Dedifferentiated amniotic fluid mesenchymal stem cell (primary cell): ENCODE measurements around the gene KRTAP5-1.
"Not testable (repeated sequence)": the region's sequence is repeated elsewhere in the genome, so short reads cannot be mapped to it uniquely, and the experiment has no call there.

Experiments
- DNase-seq: peaks from one replicate; pipeline ENCODE4 v3.0.0-alpha.2; 2016; ENCODE audit errors: extremely low spot score

Gene KRTAP5-1, protein sequence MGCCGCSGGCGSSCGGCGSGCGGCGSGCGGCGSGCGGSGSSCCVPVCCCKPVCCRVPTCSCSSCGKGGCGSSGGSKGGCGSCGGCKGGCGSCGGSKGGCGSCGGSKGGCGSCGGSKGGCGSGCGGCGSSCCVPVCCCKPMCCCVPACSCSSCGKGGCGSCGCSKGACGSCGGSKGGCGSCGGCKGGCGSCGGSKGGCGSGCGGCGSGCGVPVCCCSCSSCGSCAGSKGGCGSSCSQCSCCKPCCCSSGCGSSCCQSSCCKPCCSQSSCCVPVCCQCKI

DNA sequence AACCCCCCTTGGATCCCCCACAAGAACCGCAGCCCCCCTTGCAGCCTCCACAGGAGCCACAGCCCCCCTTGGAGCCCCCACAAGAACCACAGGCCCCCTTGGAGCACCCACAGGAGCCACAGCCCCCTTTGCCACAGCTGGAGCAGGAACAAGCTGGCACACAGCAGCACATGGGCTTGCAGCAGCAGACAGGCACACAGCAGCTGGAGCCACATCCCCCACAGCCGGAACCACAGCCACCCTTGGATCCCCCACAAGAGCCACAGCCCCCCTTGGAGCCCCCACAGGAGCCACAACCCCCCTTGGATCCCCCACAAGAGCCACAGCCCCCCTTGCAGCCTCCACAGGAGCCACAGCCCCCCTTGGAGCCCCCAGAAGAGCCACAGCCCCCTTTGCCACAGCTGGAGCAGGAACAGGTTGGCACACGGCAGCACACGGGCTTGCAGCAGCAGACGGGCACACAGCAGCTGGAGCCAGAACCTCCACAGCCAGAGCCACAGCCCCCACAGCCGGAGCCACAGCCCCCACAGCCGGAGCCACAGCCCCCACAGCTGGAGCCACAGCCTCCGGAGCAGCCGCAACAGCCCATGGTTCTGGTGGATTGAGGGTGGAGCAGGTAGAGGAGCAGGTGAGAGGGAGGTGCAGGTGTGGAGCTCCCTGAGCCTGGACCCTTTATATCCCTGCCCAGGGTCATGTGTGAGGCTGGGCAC, at the start of gene KRTAP5-1:
Gene KRTAP5-1 (minus strand): TSS at position 623 of the 710 bp plus-strand sequence. CDS start 34 bp downstream, at position 589.
- not testable (repeated sequence) for DNase-seq

DNA sequence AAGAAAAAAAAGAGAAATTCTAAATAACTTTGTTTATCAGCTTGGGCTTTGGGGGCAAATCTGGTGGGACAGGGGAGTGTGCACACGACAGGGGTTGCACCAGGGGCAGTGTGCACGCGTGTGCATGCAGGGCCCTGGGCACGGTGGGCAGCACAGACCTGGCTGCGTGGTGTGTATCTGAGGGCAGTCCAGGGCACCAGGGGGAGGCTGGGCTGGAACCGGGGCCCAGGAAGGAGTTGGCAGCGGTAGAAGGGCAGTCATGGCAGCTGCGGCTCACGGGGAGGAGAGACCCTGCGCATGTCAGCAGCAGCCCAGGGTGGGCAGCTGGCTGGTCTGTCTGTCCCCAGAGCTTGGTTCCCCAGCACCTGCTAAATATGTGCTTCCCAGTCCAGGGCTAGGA, 48.8 kb upstream of the KRTAP5-1 start:
- DNase-seq, result no peak

DNA sequence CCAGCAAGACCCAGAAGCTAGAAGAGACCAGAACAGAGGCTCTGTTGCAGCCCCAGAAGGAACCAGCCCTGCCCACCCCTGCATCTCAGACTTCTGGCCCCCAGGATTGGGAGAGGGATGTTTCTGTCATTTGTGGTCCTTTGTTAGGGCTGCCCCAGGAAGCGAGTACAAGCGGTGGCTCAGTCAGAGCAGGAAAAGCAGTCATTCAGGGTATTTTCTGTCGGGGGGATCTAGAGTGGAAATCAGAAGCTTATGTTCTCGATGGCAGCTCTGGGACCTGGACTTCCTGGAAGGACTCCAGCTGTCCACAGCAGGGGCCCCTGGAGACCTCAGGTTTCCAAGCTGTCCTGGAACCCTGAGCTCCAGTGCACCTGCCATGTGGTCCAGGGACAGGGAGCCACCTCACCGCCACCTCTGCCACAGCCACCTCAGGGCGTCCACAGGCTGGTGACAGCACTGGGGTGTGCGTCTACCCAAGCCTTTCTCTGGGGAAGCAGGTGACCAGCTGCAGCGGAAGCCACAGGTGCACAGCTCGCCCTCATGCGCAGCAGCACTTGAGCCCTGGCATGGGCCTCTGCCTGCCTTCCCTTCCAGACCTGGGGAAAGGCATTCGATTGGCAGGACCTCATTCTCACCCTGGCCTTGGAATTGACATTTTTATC, 47.1 kb upstream of the KRTAP5-1 start:
- no peak for DNase-seq

DNA sequence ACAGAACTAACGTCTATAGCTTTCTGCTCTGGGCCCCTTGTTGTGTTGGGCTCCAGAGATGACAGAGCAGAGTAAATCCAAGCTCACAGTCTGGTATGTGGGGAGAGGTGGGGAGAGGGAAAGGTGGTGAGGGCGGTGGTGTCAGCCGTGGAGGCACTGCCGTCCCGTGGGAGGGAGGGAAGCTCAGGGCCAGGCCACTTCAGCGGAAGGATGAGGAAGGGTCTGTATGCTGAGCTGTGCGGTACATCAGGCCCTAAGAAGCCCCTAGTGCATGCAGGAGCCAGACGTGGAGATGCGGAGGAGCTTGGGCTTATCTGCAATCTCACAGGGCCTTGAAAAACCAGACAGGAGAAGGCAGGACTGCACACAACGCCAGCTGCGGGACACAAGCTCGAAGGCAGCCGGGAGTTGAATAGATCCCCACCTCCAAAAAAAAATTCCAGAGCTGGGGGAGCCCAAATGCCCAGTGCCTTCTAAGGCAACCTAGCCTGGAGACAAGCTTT, 46.0 kb upstream of the KRTAP5-1 start:
- DNase-seq, result no peak

DNA sequence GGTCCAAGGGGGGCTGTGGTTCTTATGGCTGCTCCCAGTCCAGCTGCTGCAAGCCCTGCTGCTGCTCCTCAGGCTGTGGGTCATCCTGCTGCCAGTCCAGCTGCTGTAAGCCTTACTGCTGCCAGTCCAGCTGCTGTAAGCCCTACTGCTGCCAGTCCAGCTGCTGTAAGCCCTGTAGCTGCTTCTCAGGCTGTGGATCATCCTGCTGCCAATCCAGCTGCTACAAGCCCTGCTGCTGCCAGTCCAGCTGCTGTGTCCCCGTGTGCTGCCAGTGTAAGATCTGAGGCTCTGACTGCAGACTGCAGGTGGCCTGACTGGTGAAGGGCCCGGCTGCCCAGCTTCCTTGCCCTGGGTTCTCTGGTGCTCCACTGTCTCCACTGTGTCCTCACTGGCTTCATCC, 45.2 kb upstream of the KRTAP5-1 start:
- DNase-seq, result no peak

DNA sequence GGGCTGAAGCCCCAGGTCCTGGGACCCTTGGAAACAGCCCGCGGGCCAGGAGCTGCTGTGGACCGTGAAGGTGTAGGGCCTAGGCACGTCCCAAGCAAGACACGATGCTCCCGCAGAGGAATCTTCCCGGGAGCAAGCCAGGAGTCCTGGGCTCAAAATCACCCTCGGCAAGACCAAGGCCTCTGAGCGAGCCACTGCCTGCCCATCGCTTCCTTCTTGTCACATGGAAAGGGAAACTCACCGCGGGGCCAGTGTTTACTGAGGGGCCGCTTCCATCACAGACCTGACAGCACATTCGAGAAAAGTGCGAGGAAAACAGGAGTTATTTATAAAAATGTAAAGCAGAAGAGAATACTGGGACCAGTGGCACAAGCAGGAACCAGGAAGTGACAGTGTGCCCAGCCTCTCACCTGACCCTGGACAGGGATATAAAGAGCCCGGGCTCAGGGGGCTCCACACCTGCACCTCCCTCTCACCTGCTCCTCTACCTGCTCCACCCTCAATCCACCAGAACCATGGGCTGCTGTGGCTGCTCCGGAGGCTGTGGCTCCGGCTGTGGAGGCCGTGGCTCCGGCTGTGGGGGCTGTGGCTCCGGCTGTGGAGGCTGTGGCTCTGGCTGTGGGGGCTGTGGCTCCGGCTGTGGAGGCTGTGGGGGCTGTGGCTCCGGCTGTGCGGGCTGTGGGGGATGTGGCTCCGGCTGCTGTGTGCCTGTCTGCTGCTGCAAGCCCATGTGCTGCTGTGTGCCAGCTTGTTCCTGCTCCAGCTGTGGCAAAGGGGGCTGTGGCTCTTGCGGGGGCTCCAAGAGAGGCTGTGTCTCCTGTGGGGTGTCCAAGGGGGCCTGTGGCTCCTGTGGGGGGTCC, 44.5 kb upstream of the KRTAP5-1 start, which contains the start of gene KRTAP5-5:
Gene KRTAP5-5 (plus strand): TSS at position 450 of the 860 bp plus-strand sequence. CDS start 66 bp downstream, at position 516.
- DNase-seq, result no peak

DNA sequence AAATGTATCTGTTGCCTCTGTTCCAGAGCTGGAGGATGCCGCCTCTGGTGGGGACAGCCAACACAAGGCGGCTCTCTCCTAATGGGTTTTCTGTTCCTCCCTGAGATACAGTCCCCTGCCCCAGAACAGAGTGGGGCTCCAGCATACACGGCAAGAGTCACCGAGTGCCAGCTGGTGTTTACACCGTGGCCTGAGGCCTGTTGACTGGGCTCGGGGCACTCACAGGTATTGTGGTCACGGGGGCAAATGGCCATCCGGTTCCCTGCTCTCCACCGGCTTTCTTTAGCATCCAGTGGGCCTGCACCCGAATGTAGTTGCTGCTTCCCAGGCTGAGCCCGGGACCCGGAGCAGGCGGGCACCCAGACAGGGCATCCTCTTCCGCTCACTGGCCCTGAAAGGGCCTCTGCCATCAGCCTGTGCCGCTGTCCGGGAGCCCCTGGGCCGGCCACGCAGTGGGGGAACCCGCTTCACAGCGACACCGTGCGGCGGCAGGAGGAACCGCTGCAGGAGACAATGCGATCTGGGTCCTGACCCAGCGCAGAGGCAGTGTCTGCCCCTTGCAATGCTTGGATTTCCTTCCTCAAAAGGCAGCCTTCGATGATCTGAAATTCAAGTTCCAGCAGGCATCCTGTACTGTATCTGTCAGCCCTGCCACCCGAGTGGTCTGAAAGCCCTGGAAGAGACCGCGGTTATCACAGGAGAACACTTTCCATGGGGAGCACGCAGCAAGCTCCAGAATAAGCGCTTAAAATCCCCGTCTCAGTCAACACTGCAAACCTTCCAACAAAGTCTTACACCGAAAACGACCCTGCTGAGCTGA, 43.6 kb upstream of the KRTAP5-1 start:
- DNase-seq, result no peak

DNA sequence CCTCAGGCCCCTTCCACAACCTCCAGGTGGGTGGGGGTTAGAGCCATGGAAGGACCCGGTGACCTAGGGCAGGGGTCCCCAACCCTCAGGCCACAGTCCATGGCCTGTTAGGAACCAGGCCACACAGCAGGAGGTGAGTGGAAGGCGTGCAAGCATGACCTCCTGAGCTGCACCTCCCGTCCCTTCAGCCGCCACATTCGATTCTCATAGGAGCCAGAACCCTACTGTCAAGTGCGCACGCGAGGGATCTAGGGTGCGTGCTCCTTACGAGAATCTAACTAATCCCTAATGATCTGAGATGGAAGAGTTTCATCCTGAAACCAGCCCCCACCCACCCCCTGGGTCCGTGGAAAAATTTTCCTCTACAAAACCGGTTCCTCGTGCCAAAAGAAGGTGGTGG, 40.5 kb upstream of the KRTAP5-1 start:
- no peak for DNase-seq

DNA sequence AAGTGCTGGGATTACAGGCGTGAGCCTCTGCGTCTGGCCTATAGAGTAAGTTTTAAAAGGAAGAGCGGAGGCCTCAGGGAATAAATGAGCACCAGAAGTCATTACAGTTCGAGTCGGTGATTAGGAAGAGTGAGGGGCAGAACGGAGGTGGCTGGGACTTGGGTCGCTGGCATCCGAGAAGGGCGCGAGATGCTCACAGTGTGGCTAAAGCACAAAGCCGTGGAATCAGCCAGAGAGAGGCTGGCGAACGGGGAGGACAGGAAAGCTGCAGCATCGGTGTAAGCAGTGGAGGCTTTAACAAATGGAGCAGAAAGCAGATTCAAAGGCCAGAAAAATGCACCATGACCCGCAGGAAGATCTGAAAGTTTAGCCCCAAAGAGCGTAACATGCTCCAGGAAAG, 39.5 kb upstream of the KRTAP5-1 start:
- DNase-seq, result no peak

DNA sequence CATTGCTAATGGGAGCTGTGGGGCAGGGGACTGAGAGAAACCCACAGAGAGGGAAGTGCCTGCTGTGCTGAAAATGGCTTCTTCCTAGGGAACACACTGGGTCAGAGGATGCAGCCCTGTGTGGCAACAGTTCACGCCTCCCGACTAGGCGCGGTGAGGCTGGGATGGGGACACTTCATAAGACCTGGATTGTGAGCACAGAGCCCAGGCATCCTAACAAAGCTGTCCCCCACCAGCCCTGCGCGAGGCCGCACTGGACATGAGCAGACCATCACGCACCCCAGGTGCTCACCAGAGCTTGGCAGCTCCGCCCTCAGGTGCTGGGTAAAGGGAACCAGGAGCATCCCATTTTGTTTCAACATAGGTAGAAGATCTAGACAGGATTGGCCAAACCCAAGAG, 38.6 kb upstream of the KRTAP5-1 start:
- DNase-seq, result no peak

DNA sequence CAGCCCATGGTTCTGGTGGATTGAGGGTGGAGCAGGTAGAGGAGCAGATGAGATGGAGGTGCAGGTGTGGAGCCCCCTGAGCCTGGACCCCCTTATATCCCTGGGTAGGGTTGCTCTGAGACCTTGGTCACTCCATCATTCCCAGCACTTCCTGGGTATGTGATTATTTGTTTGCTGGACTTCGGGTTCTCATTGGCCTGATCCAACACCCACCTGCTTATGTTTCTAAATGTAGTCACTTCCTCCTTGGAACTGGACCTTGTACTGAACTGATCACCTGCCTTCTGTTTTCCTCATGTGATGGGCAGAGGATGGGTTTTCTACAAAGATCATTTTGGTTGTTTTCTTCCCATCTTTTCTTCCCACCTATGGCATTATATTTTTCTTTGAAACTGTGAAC, 37.0 kb upstream of the KRTAP5-1 start, which contains the start of gene KRTAP5-4:
Gene KRTAP5-4 (minus strand): TSS at position 53 of the 400 bp plus-strand sequence. CDS start 45 bp downstream, at position 8.
- no peak for DNase-seq

DNA sequence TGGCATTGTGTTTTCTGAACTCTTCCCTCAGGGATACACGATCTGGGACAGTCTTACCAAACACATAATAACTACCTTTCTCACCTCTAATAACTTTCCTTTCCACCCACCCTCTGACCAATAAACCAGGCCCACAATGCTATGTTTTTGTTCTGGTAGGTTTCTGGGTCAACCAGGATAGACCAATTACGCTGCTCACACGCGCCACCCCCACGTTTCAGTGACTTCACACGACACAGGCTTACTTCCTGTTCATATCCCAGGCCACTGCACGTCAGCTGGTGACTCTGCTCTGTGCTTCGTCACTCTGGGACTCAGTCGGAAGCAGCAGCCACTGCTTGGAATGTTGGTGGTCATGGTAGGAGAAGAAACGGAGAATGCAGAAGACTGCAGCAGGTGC, 34.4 kb upstream of the KRTAP5-1 start:
- no peak for DNase-seq

DNA sequence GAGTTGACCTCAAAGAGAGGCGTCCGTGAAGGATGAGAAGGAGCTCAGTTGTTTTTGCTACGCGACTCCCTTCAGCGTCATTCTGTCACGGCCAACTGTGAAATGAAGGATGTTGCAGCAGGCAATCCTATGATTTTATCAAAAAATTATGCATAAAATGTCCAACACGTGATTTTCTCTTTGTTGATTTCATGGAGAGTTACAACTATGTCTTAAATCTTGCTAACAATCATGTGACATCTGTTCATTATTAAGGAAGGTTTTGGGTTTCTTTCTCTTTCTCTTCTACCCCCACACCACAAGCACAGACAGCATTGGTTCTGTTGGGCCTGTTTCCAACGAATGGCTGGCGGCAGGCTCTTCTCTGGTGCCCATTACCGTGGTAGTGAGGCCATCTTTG, 33.1 kb upstream of the KRTAP5-1 start:
- DNase-seq, result peak; percentile 20

DNA sequence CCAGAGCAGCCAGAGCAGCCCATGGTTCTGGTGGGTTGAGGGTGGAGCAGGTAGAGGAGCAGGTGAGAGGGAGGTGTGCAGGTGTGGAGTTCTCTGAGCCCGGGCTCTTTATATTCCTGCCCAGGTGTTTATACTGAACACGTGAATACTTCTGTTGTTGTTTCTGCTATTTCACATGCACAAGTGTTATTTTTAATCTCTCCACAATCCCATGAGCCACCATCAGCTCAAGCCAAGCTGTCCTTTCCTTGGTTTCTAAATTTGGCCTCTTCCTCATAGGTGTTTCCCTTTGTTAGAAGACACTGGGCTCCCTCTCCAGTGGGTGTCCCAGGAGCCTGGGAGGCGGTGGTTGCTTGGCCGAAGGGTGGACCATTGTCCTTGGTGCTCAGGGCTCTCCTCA, 23.3 kb upstream of the KRTAP5-1 start, which contains the start of gene KRTAP5-3:
Gene KRTAP5-3 (minus strand): TSS at position 101 of the 400 bp plus-strand sequence. CDS start 78 bp downstream, at position 23.
- DNase-seq, result no peak

DNA sequence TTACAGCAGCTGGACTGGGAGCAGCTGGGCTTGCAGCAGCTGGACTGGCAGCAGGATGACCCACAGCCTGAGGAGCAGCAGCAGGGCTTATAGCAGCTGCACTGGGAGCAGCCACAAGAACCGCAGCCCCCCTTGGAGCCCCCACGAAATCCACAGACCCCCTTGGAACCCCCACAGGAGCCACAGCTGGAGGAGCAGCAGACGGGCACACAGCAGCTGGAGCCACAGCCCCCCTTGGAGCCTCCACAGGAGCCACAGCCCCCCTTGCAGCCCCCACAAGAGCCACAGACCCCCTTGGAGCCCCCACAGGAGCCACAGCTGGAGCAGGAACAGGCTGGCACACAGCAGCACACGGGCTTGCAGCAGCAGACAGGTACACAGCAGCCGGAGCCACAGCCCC, 22.8 kb upstream of the KRTAP5-1 start:
- DNase-seq, result not testable (repeated sequence)

DNA sequence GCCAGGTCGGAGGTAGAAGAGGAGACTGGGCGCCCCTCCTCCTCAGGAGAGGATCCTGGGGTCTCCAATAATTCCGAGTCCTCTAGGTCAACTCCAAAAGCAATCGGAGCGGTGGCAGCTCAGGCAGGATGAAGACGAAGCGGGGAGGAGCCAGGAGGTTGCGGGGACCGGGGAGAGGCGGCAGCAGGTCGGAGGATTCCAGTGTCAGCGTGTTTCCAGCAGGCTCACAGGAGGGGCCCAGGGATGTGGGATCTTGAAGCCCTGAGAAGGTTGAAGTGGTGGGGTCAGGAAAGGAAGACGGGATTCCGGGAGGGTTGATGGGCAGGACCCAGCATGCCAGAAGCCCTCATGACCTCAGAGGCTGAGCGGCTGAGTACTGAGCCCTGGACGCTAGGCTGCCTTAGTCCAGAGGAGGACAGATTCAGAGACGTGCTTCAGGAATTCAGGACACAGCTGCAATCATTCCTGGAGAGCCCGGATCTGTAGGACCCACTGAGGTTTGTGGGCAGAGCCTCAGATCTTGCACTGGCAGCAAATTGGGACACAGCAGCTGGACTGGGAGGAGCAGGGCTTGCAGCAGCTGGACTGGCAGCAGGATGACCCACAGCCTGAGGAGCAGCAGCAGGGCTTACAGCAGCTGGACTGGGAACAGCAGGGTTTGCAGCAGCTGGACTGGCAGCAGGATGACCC, 22.2 kb upstream of the KRTAP5-1 start:
- DNase-seq, result not testable (repeated sequence)

DNA sequence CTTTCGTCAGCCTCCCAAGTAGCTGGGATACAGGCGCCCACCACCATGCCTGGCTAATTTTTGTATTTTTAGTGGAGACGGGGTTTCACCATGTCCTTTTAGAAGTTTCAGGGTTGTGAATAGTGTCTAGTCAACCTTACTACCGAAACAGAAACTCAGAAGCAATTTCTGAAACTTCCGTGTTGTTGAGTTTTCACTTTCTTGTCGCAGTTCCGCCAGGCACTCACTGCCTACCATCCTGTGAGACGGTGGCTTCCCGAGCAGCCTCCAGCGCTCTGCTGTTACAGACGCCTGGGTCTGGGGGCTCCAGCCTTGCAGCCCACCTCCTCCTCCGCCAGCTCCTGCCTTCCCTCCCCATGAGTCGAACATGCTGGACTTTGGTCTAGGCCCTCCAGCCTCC, 20.8 kb upstream of the KRTAP5-1 start:
- not testable (repeated sequence) for DNase-seq

DNA sequence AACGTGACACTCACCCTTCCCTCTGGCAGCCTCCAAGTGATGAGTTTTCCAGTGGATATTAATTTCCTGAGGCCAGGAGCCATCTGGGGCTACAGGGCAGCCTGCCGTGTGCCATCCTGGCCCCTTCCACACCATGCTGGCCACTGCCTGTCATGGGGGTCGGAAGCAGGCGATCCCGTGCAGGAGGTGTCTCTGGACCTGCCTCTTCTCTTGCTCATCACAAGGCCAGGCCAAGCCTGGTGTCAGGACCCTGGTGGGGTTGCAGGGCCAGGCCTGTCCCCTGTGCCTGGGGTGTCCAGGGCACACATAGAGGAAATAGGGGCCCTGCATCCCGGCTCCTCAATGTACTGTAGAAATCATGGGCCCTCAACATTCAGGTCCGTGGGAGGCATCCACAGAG, 19.6 kb upstream of the KRTAP5-1 start:
- DNase-seq, result no peak

DNA sequence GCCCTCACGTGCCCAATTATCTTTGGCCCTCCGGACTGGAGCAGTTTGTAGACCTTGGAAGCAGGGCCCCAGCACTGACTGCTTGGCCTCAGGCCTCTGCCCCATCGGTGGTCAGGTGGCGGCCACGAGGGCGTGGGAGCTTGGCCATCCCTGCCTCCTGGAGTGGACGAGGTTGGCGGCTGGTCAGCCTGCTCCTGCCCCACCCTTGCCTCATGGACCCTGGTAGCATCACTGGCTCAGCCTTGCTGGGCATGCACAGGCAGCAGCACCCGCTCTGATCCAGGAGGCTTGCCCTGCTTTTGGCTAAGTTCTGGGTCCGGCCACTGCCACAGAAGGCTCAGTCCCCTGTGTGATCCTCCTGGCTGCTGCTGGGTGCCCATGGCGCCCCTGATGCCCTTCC, 19.1 kb upstream of the KRTAP5-1 start:
- no peak for DNase-seq

DNA sequence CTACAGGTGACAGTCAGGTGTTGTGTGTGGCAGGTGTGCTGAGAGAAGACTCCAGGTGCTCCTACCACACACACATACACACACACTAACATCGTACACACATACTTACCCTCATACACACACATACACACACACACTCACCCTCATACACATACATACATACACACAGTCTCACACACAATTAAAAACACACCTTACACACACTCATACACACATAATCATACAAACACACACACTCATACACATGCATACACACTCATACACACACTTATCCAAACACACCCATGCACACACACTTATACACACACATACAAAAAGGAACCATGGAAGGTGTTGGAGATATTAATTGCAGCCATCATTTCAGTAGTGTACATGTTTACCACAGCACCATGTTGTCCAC, 18.5 kb upstream of the KRTAP5-1 start:
- DNase-seq, result no peak
